H9 (cell line): ENCODE results near the gene CCDC88C. TPM values are rescaled to one million over a fixed set of nuclear protein-coding genes. Genes with fewer than 3 reads are reported as not detected.

Source experiments
- DNase-seq: peaks from one replicate; pipeline ENCODE4 v3.0.0-alpha.2; 2017
- H2AFZ ChIP-seq: one replicate; pipeline ENCODE4 v1.6.1; 2013; ENCODE audit warnings: mild to moderate bottlenecking, low read length, control low read depth, moderate library complexity
- H2AK5ac ChIP-seq: 2 replicates; pipeline ENCODE4 v1.6.1; 2013; ENCODE audit warnings: low read length, control low read depth, mixed read lengths; ENCODE audit not compliant: insufficient read length
- H2BK120ac ChIP-seq: one replicate; pipeline ENCODE4 v1.6.1; 2013; ENCODE audit warnings: low read depth, mild to moderate bottlenecking, low read length, control low read depth, inconsistent platforms; ENCODE audit not compliant: poor library complexity, severe bottlenecking
- H2BK12ac ChIP-seq: 2 replicates; pipeline ENCODE4 v1.6.1; 2013; ENCODE audit warnings: low read length, control low read depth, mixed read lengths, low read depth; ENCODE audit not compliant: insufficient read length
- H2BK15ac ChIP-seq: 2 replicates; pipeline ENCODE4 v1.6.1; 2013; ENCODE audit warnings: low read depth, low read length, control low read depth
- H2BK20ac ChIP-seq: one replicate; pipeline ENCODE4 v1.6.1; 2013; ENCODE audit warnings: low read depth, mild to moderate bottlenecking, low read length, control low read depth, inconsistent platforms; ENCODE audit not compliant: poor library complexity, severe bottlenecking
- H2BK5ac ChIP-seq: 2 replicates; pipeline ENCODE4 v1.6.1; 2013; ENCODE audit warnings: low read length, control low read depth, mixed read lengths; ENCODE audit not compliant: insufficient read length
- H3K14ac ChIP-seq: 2 replicates; pipeline ENCODE4 v1.6.1; 2013; ENCODE audit warnings: low read length, control low read depth; ENCODE audit not compliant: insufficient read depth
- H3K18ac ChIP-seq: 2 replicates; pipeline ENCODE4 v1.6.1; 2013; ENCODE audit warnings: low read depth, mild to moderate bottlenecking, mixed read lengths, low read length, control low read depth; ENCODE audit not compliant: insufficient read length
- H3K23ac ChIP-seq: 2 replicates; pipeline ENCODE4 v1.6.1; 2013; ENCODE audit warnings: low read length, control low read depth, mixed read lengths, low read depth; ENCODE audit not compliant: insufficient read length
- H3K23me2 ChIP-seq: 2 replicates; pipeline ENCODE4 v1.6.1; 2013; ENCODE audit warnings: low read depth, mild to moderate bottlenecking, mixed read lengths, low read length, control low read depth; ENCODE audit not compliant: insufficient read length, poor library complexity, severe bottlenecking
- H3K27ac ChIP-seq: 2 replicates; pipeline ENCODE4 v1.5.1; 2013; ENCODE audit warnings: low read length, control low read depth, mixed read lengths, low read depth; ENCODE audit not compliant: insufficient read length
- H3K27me3 ChIP-seq: 2 replicates; pipeline ENCODE4 v1.6.1; 2013; ENCODE audit warnings: low read length, control low read depth, inconsistent platforms; ENCODE audit not compliant: insufficient read depth
- H3K4ac ChIP-seq: 2 replicates; pipeline ENCODE4 v1.6.1; 2013; ENCODE audit warnings: low read depth, mild to moderate bottlenecking, control low read depth, inconsistent platforms, low read length, moderate library complexity
- H3K4me1 ChIP-seq: 2 replicates; pipeline ENCODE4 v1.6.1; 2013; ENCODE audit warnings: low read length, control low read depth, inconsistent platforms; ENCODE audit not compliant: insufficient read depth
- H3K4me2 ChIP-seq: 2 replicates; pipeline ENCODE4 v1.6.1; 2013; ENCODE audit warnings: low read length, control low read depth, mixed read lengths; ENCODE audit not compliant: insufficient read length, insufficient read depth
- H3K56ac ChIP-seq: 2 replicates; pipeline ENCODE4 v1.6.1; 2013; ENCODE audit warnings: low read depth, mild to moderate bottlenecking, mixed read lengths, low read length, control low read depth; ENCODE audit not compliant: insufficient read length
- H3K79me1 ChIP-seq: 2 replicates; pipeline ENCODE4 v1.6.1; 2013; ENCODE audit warnings: low read depth, mild to moderate bottlenecking, moderate library complexity, low read length, control low read depth, inconsistent platforms; ENCODE audit not compliant: insufficient read depth, poor library complexity, severe bottlenecking
- H3K79me2 ChIP-seq: 2 replicates; pipeline ENCODE4 v1.6.1; 2013; ENCODE audit warnings: low read length, control low read depth, inconsistent platforms; ENCODE audit not compliant: insufficient read depth
- H3K9ac ChIP-seq: 2 replicates; pipeline ENCODE4 v1.6.1; 2013; ENCODE audit warnings: low read length, control low read depth, mixed read lengths; ENCODE audit not compliant: insufficient read length; ENCODE audit errors: extremely low read depth
- H3K9me3 ChIP-seq: one replicate; pipeline ENCODE4 v1.6.1; 2013; ENCODE audit warnings: low read depth, low read length, inconsistent platforms; ENCODE audit not compliant: control insufficient read depth
- H3T11ph ChIP-seq: one replicate; pipeline ENCODE4 v1.6.1; 2013; ENCODE audit warnings: mild to moderate bottlenecking, low read length, control low read depth, inconsistent platforms
- H4K20me1 ChIP-seq: one replicate; pipeline ENCODE4 v1.6.1; 2013; ENCODE audit not compliant: control insufficient read depth, insufficient read length, insufficient read depth
- H4K5ac ChIP-seq: 2 replicates; pipeline ENCODE4 v1.6.1; 2013; ENCODE audit warnings: low read depth, mild to moderate bottlenecking, mixed read lengths, low read length, control low read depth; ENCODE audit not compliant: insufficient read length
- H4K8ac ChIP-seq: replicated peaks from 2 replicates; pipeline ENCODE4 v1.6.1; 2013; ENCODE audit warnings: low read length, control low read depth, mixed read lengths, low read depth; ENCODE audit not compliant: insufficient read length
- H4K91ac ChIP-seq: 2 replicates; pipeline ENCODE4 v1.6.1; 2013; ENCODE audit warnings: low read depth, mild to moderate bottlenecking, moderate library complexity, mixed read lengths, low read length, control low read depth; ENCODE audit not compliant: insufficient read length
- H3K27ac Mint-ChIP-seq, 3 experiments: 2 replicates in 2 of 3; 3 replicates in 1 of 3; pipeline ENCODE4 v1.8.0; 2020 to 2021; ENCODE audit warnings: mixed read lengths in 3 of 3, mild to moderate bottlenecking in 1 of 3, moderate library complexity in 1 of 3
- H3K27me3 Mint-ChIP-seq: 2 replicates; pipeline ENCODE4 v1.8.0; 2021; ENCODE audit warnings: low read depth, mild to moderate bottlenecking, moderate library complexity, mixed read lengths
- H3K36me3 Mint-ChIP-seq, 3 experiments: 2 replicates in 2 of 3; 3 replicates in 1 of 3; pipeline ENCODE4 v1.8.0; 2020 to 2021; ENCODE audit warnings: low read depth in 3 of 3, mixed read lengths in 3 of 3; ENCODE audit not compliant: insufficient read depth in 1 of 3
- H3K4me1 Mint-ChIP-seq, 2 experiments: 2 replicates each; pipeline ENCODE4 v1.8.0; 2020; ENCODE audit warnings: mixed read lengths in 2 of 2
- H3K4me3 Mint-ChIP-seq, 2 experiments: 2 replicates in 1 of 2; 3 replicates in 1 of 2; pipeline ENCODE4 v1.8.0; 2020 to 2021; ENCODE audit warnings: mild to moderate bottlenecking in 2 of 2, mixed read lengths in 2 of 2, moderate library complexity in 1 of 2
- H3K9me3 Mint-ChIP-seq, 2 experiments: 2 replicates in 1 of 2; 3 replicates in 1 of 2; pipeline ENCODE4 v1.8.0; 2020; ENCODE audit warnings: mild to moderate bottlenecking in 2 of 2, mixed read lengths in 2 of 2, moderate library complexity in 1 of 2
- WGBS: extraction: QIAGEN DNeasy Blood & Tissue Kit; methylation state at CpG from one replicate; pipeline ENCODE4 v1.1.7; 2013; ENCODE audit warnings: missing lambda C conversion rate, low lambda C conversion rate, mixed read lengths; ENCODE audit not compliant: insufficient read length; ENCODE audit errors: extremely low coverage; 5-methylcytosine and 5-hydroxymethylcytosine counted together
- total RNA-seq: library from RNA; stranded (reverse); gene quantifications from 2 replicates; pipeline ENCODE4 v1.2.1, GENCODE V29; 2021
- TF ChIP-seq, protein P1 (sequence below): fragments of 200-600 bp; sonication (generic); conservative IDR thresholded peaks from 3 replicates; pipeline ENCODE4 v1.8.0; 2021; ENCODE audit warnings: antibody characterized with exemption, mild to moderate bottlenecking

Gene CCDC88C
- total RNA-seq, 1 experiment from 2014 or later = 52.4 TPM

DNA sequence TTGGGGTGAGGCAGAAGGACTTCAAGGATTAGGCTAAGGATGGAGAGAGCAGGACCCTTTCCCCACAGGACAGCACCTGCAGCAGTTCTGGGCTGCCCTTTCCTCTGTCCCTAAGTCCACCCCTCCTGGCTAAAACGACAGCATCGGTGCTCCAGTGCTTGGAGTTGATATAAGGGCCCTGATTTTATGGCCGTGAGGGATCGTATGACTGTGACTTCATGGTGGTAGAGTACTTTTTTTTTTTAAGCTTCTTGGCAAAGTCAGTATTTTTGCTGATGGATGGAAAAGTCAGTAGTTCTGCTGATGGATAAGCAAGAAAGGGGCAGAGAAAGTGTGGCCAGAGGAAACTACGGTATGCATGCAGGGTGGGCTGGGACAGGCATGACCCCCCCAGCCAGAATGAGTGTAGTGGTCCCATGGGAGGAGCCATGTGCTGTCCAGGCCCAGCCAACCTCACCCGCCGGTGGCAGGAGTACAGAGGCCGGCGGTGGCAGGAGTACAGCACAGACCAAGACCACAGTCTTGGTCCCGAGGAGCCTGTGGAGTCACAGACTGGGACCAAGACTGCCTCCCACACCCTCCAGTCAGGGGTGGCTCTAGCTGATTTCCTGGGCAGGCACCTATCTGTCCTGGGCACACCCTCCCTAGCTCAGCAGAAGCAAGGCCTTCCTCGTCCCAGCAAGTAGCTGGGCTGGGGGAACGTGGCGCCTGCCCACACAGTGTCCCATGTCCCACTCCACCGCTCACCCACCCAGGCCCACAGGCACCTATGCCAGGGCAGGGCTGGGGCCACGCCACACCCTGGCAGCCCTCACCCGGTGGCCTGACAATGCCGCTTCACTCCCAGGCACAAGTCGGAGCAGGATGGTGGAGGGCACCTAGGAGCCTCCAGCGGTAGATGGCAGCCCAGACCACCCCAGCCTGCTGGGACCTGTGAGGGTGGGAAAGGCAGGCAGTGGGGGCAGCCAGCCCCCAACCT lies 46.3 kb downstream of the CCDC88C start:
- H3K36me3 Mint-ChIP-seq = peaks cover 0 to 1% (median 0%) of the 10 kb centered on the region in 3 experiments; a peak in 1 of 7 replicates
- Histone ChIP-seq H2BK5ac (no peak overlapping the region), H3K4me1 (no peaks in the 10 kb centered on the region; the same call in 1 of the 2 replicates), H3K79me2 (peaks cover 5% of the 10 kb centered on the region; the same call in 1 of the 2 replicates), H2BK12ac (no peak overlapping the region), H3K23ac (no peak overlapping the region), H4K8ac (no peak overlapping the region), H4K5ac (no peak overlapping the region), H2AK5ac (no peak overlapping the region), H3K4ac (no peak overlapping the region), H2BK20ac (no peak overlapping the region), H3K9me3 (no peaks in the 10 kb centered on the region), H3K27me3 (no peaks in the 10 kb centered on the region), H3K56ac (no peak overlapping the region), H4K20me1 (peaks cover 2% of the 10 kb centered on the region), H2BK120ac (no peak overlapping the region), H3K79me1 (no peaks in the 10 kb centered on the region), H3K4me2 (no peak overlapping the region), H3K9ac (no peak overlapping the region), H4K91ac (no peak overlapping the region), H3K23me2 (no peaks in the 10 kb centered on the region), H3T11ph (no peak overlapping the region), H3K27ac (no peak overlapping the region), H3K18ac (no peak overlapping the region), H3K14ac (no peak overlapping the region), H2BK15ac (no peak overlapping the region), H2AFZ (no peak overlapping the region)
- TF ChIP-seq, protein P1, sequence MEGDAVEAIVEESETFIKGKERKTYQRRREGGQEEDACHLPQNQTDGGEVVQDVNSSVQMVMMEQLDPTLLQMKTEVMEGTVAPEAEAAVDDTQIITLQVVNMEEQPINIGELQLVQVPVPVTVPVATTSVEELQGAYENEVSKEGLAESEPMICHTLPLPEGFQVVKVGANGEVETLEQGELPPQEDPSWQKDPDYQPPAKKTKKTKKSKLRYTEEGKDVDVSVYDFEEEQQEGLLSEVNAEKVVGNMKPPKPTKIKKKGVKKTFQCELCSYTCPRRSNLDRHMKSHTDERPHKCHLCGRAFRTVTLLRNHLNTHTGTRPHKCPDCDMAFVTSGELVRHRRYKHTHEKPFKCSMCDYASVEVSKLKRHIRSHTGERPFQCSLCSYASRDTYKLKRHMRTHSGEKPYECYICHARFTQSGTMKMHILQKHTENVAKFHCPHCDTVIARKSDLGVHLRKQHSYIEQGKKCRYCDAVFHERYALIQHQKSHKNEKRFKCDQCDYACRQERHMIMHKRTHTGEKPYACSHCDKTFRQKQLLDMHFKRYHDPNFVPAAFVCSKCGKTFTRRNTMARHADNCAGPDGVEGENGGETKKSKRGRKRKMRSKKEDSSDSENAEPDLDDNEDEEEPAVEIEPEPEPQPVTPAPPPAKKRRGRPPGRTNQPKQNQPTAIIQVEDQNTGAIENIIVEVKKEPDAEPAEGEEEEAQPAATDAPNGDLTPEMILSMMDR = no peak
- peaks cover 75 to 77% of the 10 kb centered on the region in 2 experiments for H3K4me1 Mint-ChIP-seq
- H3K27ac Mint-ChIP-seq = peak overlapping the region in 1 of 3 experiments; percentile 15; a peak in 3 of 7 replicates
- no peaks in the 10 kb centered on the region for H3K27me3 Mint-ChIP-seq
- DNase-seq = no peak
- no peaks in the 10 kb centered on the region; a peak in 1 of 5 replicates for H3K9me3 Mint-ChIP-seq
- no CpG with 5 or more reads among the region's 19 CpGs for WGBS
- no peak overlapping the region for H3K4me3 Mint-ChIP-seq
